Testis (tissue), 3 donors: Measurements from ENCODE around the gene ZC3H12D. TPM values are rescaled to one million over a fixed set of nuclear protein-coding genes. Genes with fewer than 3 reads are reported as not detected.

Experiments used
- DNase-seq: peaks from one replicate; pipeline ENCODE4 v3.0.0-alpha.2; 2019
- H3K27ac ChIP-seq, 2 donors: fragments of 200-600 bp; sonication (generic); one replicate each; pipeline ENCODE4 v1.5.1; 2019
- H3K27me3 ChIP-seq: fragments of 200-600 bp; sonication (generic); one replicate; pipeline ENCODE4 v1.5.1; 2019
- H3K36me3 ChIP-seq: fragments of 200-600 bp; sonication (generic); one replicate; pipeline ENCODE4 v1.5.1; 2017; ENCODE audit warnings: low read depth; ENCODE audit errors: missing control alignments
- H3K4me1 ChIP-seq: fragments of 200-600 bp; sonication (generic); one replicate; pipeline ENCODE4 v1.5.1; 2019
- H3K4me3 ChIP-seq, 2 donors: fragments of 200-600 bp; sonication (generic); one replicate each; pipeline ENCODE4 v1.5.1; 2017 to 2019
- H3K9me3 ChIP-seq: fragments of 200-600 bp; sonication (generic); one replicate; pipeline ENCODE4 v1.5.1; 2017
- POLR2A ChIP-seq: fragments of 450-650 bp; IDR thresholded peaks from one replicate; pipeline ENCODE4 v1.6.1; 2017; ENCODE audit warnings: antibody characterized with exemption, mild to moderate bottlenecking, moderate library complexity
- WGBS, 2 donors: methylation state at CpG; one replicate each; pipeline ENCODE4 v1.1.5; 2018; 5-methylcytosine and 5-hydroxymethylcytosine counted together
- intact Hi-C: fragments of 100-400 bp; cut with DNase I; formaldehyde crosslinking; loops from one replicate; pipeline ENCODE4 v1.15.1; 2023; ENCODE audit warnings: low total_unique reads
- polyA plus RNA-seq: library from polyadenylated mRNA; stranded (reverse); fragments of 350-450 nt; fragmentation: Illumina TruSeq; extraction: RNeasy Lipid Tissue Mini Kit (QIAGEN cat#74804); gene quantifications from one replicate; pipeline ENCODE4 v1.2.3, GENCODE V29; 2014; ENCODE audit warnings: low read depth, low replicate concordance; ENCODE audit not compliant: insufficient read depth
- total RNA-seq, 2 donors: library from RNA; depleted of rRNA; stranded (reverse); fragments of >200 nt; gene quantifications; one replicate each; pipeline ENCODE4 v1.2.3, GENCODE V29; 2016
- TF ChIP-seq, protein P1 (sequence below), 3 experiments: fragments of 450-650 bp in 2 of 3; fragments of 200-600 bp in 1 of 3; sonication (generic) in 1 of 3; IDR thresholded peaks; one replicate each; pipeline ENCODE4 v1.5.1; 2016 to 2019; ENCODE audit warnings: antibody characterized with exemption in 3 of 3, mild to moderate bottlenecking in 2 of 3, moderate library complexity in 1 of 3

Gene ZC3H12D
- total and polyA plus RNA-seq, 3 donors from 2014 or later = 0.61 to 2.1 (median 1.4) TPM

GRCh38 chr6:149510793-149511512, 26.1 kb upstream of the ZC3H12D start:
- H3K27ac ChIP-seq = no peak overlapping the region
- WGBS, 2 donors = 80 to 88% methylated on average over 4 of the region's 4 CpGs
- H3K27me3 ChIP-seq = no peaks in the 10 kb centered on the region
- no peaks in the 10 kb centered on the region for H3K4me1 ChIP-seq
- H3K36me3 ChIP-seq = no peaks in the 10 kb centered on the region
- H3K9me3 ChIP-seq = no peaks in the 10 kb centered on the region
- TF ChIP-seq POLR2A = no peak
- TF ChIP-seq, protein P1, sequence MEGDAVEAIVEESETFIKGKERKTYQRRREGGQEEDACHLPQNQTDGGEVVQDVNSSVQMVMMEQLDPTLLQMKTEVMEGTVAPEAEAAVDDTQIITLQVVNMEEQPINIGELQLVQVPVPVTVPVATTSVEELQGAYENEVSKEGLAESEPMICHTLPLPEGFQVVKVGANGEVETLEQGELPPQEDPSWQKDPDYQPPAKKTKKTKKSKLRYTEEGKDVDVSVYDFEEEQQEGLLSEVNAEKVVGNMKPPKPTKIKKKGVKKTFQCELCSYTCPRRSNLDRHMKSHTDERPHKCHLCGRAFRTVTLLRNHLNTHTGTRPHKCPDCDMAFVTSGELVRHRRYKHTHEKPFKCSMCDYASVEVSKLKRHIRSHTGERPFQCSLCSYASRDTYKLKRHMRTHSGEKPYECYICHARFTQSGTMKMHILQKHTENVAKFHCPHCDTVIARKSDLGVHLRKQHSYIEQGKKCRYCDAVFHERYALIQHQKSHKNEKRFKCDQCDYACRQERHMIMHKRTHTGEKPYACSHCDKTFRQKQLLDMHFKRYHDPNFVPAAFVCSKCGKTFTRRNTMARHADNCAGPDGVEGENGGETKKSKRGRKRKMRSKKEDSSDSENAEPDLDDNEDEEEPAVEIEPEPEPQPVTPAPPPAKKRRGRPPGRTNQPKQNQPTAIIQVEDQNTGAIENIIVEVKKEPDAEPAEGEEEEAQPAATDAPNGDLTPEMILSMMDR (IDR thresholded peaks at IDR 0.05) = no peak
- intact Hi-C loops = no loop called here
- no peak overlapping the region for H3K4me3 ChIP-seq
- DNase-seq = no peak

- no peaks in the 10 kb centered on the region for H3K36me3 ChIP-seq
- WGBS, 2 donors = 79 to 91% methylated on average over 3 of the region's 3 CpGs
- TF ChIP-seq, protein P1 (IDR thresholded peaks at IDR 0.05) = no peak
- no peak for TF ChIP-seq POLR2A
- no peak overlapping the region for H3K4me3 ChIP-seq
- H3K27ac ChIP-seq = no peak overlapping the region
- no peaks in the 10 kb centered on the region for H3K9me3 ChIP-seq
- intact Hi-C loops = no loop called here
- no peaks in the 10 kb centered on the region for H3K27me3 ChIP-seq
- no peak for DNase-seq
- no peaks in the 10 kb centered on the region for H3K4me1 ChIP-seq
Observed at GRCh38 chr6:149508485-149508884, 23.7 kb upstream of the ZC3H12D start.

GRCh38 chr6:149503872-149504271, 19.1 kb upstream of the ZC3H12D start:
- no peak overlapping the region for H3K4me3 ChIP-seq
- intact Hi-C loops = no loop called here
- no peaks in the 10 kb centered on the region for H3K4me1 ChIP-seq
- H3K36me3 ChIP-seq = no peaks in the 10 kb centered on the region
- no peaks in the 10 kb centered on the region for H3K9me3 ChIP-seq
- no peak overlapping the region for H3K27ac ChIP-seq
- TF ChIP-seq, protein P1 (IDR thresholded peaks at IDR 0.05) = no peak
- no peak for TF ChIP-seq POLR2A
- no peaks in the 10 kb centered on the region for H3K27me3 ChIP-seq
- no peak for DNase-seq
- WGBS, 2 donors = 85 to 93% methylated on average over 2 of the region's 2 CpGs

DNA sequence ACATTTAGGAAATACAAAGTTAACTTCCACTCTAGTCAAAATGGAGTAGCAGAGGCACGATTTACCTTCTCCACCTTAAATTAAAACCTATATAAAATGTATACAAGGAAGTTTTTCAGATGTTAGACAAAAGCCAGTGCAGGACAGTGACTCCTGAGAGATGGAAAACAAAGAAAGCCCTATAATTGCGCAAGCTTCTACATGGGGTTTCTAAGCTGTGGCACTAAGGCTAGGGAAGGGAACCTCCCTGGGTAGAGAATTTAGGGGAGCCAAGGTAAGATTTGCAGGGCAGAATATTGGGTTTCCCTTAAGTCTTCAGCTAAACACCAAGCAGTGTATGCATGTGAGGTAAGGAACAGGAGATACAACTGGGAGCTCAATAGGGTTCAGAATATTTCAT, 18.5 kb upstream of the ZC3H12D start:
- H3K27ac ChIP-seq = no peak overlapping the region
- no peaks in the 10 kb centered on the region for H3K9me3 ChIP-seq
- no peak for DNase-seq
- TF ChIP-seq, protein P1 (IDR thresholded peaks at IDR 0.05) = no peak
- no peak for TF ChIP-seq POLR2A
- no peaks in the 10 kb centered on the region for H3K27me3 ChIP-seq
- intact Hi-C loops = no loop called here
- WGBS, 2 donors = 89% methylated on average over 2 of the region's 2 CpGs
- no peak overlapping the region for H3K4me3 ChIP-seq
- no peaks in the 10 kb centered on the region for H3K36me3 ChIP-seq
- H3K4me1 ChIP-seq = no peaks in the 10 kb centered on the region

DNA sequence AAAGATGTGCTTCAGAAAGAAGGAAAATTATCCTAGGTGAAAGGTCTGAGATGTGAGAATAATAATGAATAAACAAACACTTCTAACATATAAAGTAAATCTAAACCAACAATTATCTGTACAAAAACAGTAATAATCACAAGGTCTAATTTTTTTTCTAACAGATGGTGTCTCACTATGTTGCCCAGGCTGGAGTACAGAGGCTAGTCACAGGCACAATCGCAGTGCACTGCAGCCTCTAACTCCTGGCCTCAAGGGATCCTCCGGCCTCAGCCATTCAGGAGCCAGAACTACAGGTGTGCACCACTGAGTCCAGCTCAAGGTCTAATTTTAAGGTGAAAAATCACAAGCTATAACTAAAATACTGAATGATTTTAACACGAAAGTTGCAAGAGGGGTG, 17.0 kb upstream of the ZC3H12D start:
- H3K27ac ChIP-seq = no peak overlapping the region
- H3K4me1 ChIP-seq = no peaks in the 10 kb centered on the region
- H3K9me3 ChIP-seq = no peaks in the 10 kb centered on the region
- H3K36me3 ChIP-seq = no peaks in the 10 kb centered on the region
- H3K27me3 ChIP-seq = no peaks in the 10 kb centered on the region
- no peak for TF ChIP-seq POLR2A
- TF ChIP-seq, protein P1 (IDR thresholded peaks at IDR 0.05) = no peak
- intact Hi-C loops = no loop called here
- H3K4me3 ChIP-seq = no peak overlapping the region
- 88 to 93% methylated on average over 3 of the region's 3 CpGs for WGBS, 2 donors
- no peak for DNase-seq
